ENCODE measurements around the gene BICDL1. TPM values are rescaled to one million over a fixed set of nuclear protein-coding genes. Genes with fewer than 3 reads are reported as not detected.

Gene BICDL1
- total and polyA plus RNA-seq, 2 donors from 2014 or later: 60.5 to 101 TPM

- intact Hi-C loops (cut with DNase I): no loop called here
- peaks cover 0 to 6% (median 2%) of the 10 kb centered on the region in 3 donors for H3K36me3 ChIP-seq (ENCODE audit: control insufficient read depth in 2 of 3, insufficient read depth in 3 of 3, low read length in 3 of 3)
- no peak for TF ChIP-seq CTCF (IDR thresholded peaks at IDR 0.05; ENCODE audit: borderline replicate concordance, extremely low read depth, insufficient read depth)
- no peak overlapping the region for H3K9ac ChIP-seq (ENCODE audit: low read length in 3 of 3)
- no peaks in the 10 kb centered on the region for H3K9me3 ChIP-seq (ENCODE audit: control insufficient read depth in 2 of 3, insufficient read depth in 1 of 3, low read length in 3 of 3)
- DNase-seq (no peak), FAIRE-seq (no peak)
- no peaks in the 10 kb centered on the region for H3K27me3 ChIP-seq (ENCODE audit: control insufficient read depth, insufficient read depth, low read length)
- H3K27ac ChIP-seq (ENCODE audit: low read depth in 2 of 2, low read length in 2 of 2): no peak overlapping the region
- no peaks in the 10 kb centered on the region for H3K4me1 ChIP-seq (ENCODE audit: control insufficient read depth in 2 of 3, insufficient read depth in 2 of 3, low read depth in 1 of 3, low read length in 3 of 3)
- no peak overlapping the region for H3K4me3 ChIP-seq (ENCODE audit: low read length in 3 of 3)
These were observed 60.4 kb downstream of the BICDL1 start for GRCh38 chr12:120049426-120049825.

GRCh38 chr12:120051535-120051934 lies 62.5 kb downstream of the BICDL1 start:
- no peak overlapping the region for H3K27ac ChIP-seq (ENCODE audit: low read depth in 2 of 2, low read length in 2 of 2)
- H3K4me1 ChIP-seq (ENCODE audit: control insufficient read depth in 2 of 3, insufficient read depth in 2 of 3, low read depth in 1 of 3, low read length in 3 of 3): no peaks in the 10 kb centered on the region
- intact Hi-C loops (cut with DNase I): no loop called here
- H3K4me3 ChIP-seq (ENCODE audit: low read length in 3 of 3): no peak overlapping the region
- H3K9ac ChIP-seq (ENCODE audit: low read length in 3 of 3): no peak overlapping the region
- DNase-seq (no peak), FAIRE-seq (no peak)
- H3K36me3 ChIP-seq (ENCODE audit: control insufficient read depth in 2 of 3, insufficient read depth in 3 of 3, low read length in 3 of 3): peaks cover 0 to 6% (median 2%) of the 10 kb centered on the region in 3 donors
- no peaks in the 10 kb centered on the region for H3K27me3 ChIP-seq (ENCODE audit: control insufficient read depth, insufficient read depth, low read length)
- TF ChIP-seq CTCF (IDR thresholded peaks at IDR 0.05; ENCODE audit: borderline replicate concordance, extremely low read depth, insufficient read depth): no peak
- no peaks in the 10 kb centered on the region for H3K9me3 ChIP-seq (ENCODE audit: control insufficient read depth in 2 of 3, insufficient read depth in 1 of 3, low read length in 3 of 3)

GRCh38 chr12:120054293-120054692 lies 65.3 kb downstream of the BICDL1 start:
- FAIRE-seq (no peak), DNase-seq (no peak)
- H3K4me1 ChIP-seq (ENCODE audit: control insufficient read depth in 2 of 3, insufficient read depth in 2 of 3, low read depth in 1 of 3, low read length in 3 of 3): peaks cover 0 to 2% (median 0%) of the 10 kb centered on the region in 3 donors
- H3K36me3 ChIP-seq (ENCODE audit: control insufficient read depth in 2 of 3, insufficient read depth in 3 of 3, low read length in 3 of 3): peaks cover 0 to 6% (median 0%) of the 10 kb centered on the region in 3 donors
- intact Hi-C loops (cut with DNase I): no loop called here
- TF ChIP-seq CTCF (IDR thresholded peaks at IDR 0.05; ENCODE audit: borderline replicate concordance, extremely low read depth, insufficient read depth): no peak
- H3K9ac ChIP-seq (ENCODE audit: low read length in 3 of 3): no peak overlapping the region
- no peaks in the 10 kb centered on the region for H3K27me3 ChIP-seq (ENCODE audit: control insufficient read depth, insufficient read depth, low read length)
- H3K4me3 ChIP-seq (ENCODE audit: low read length in 3 of 3): no peak overlapping the region
- no peaks in the 10 kb centered on the region for H3K9me3 ChIP-seq (ENCODE audit: control insufficient read depth in 2 of 3, insufficient read depth in 1 of 3, low read length in 3 of 3)
- no peak overlapping the region for H3K27ac ChIP-seq (ENCODE audit: low read depth in 2 of 2, low read length in 2 of 2)
